HFFc6 (cell line): Measurements from ENCODE around the gene WFDC6. TPM values are rescaled to one million over a fixed set of nuclear protein-coding genes. Genes with fewer than 3 reads are reported as not detected.

Experiments used
- DNase-seq: peaks from one replicate; pipeline ENCODE4 v3.0.0-alpha.2; 2018
- H3K27ac Mint-ChIP-seq: 2 replicates; pipeline ENCODE4 v1.8.0; 2020; ENCODE audit warnings: mild to moderate bottlenecking, mixed read lengths
- H3K27me3 Mint-ChIP-seq: 2 replicates; pipeline ENCODE4 v1.8.0; 2021; ENCODE audit warnings: mild to moderate bottlenecking, moderate library complexity, mixed read lengths; ENCODE audit not compliant: insufficient read depth
- H3K36me3 Mint-ChIP-seq: 2 replicates; pipeline ENCODE4 v1.8.0; 2021; ENCODE audit warnings: low read depth, mixed read lengths
- H3K4me1 Mint-ChIP-seq: 2 replicates; pipeline ENCODE4 v1.8.0; 2020; ENCODE audit warnings: low read depth, mixed read lengths
- H3K4me3 Mint-ChIP-seq: 2 replicates; pipeline ENCODE4 v1.8.0; 2020; ENCODE audit warnings: mild to moderate bottlenecking, moderate library complexity, mixed read lengths
- H3K9me3 Mint-ChIP-seq: 2 replicates; pipeline ENCODE4 v1.8.0; 2020; ENCODE audit warnings: mild to moderate bottlenecking, mixed read lengths
- total RNA-seq, 6 experiments: library from RNA; stranded (reverse); fragmentation: NEBNext Ultra II Directional; extraction: Animal tissue kit (Norgen Biotek cat#: 25700); gene quantifications; 2 replicates in 1 of 6; 3 replicates in 5 of 6; pipeline ENCODE4 v1.2.3, GENCODE V29; 2021
- TF ChIP-seq, protein P1 (sequence below): fragments of 200-600 bp; sonication (generic); IDR thresholded peaks from 2 replicates; pipeline ENCODE4 v1.5.0; 2021; ENCODE audit warnings: antibody characterized with exemption, mild to moderate bottlenecking

WFDC6 gene
- total RNA-seq, 6 experiments from 2014 or later, result not detected

DNA sequence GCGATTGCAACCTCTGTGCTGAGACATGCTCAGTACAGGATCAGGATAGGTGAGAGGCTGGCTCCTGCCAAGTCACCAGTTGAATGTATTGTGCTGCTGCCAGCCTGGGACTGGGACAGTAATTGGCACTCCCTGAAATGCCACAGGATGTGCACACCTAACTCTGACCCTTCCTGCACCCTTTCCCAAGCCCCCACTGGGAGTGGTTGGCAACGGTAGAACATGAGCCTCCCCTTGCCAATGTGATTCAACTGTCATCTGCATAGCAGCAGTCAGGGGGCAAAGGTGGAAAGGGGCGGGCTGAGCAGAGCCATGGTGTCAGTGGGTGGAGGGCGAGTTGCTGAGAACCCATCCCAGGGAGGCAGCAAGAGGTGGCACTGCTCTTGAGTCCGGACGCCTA is 39.3 kb downstream of the WFDC6 start:
- no peak for DNase-seq
- Mint-ChIP-seq H3K4me3 (no peak overlapping the region), H3K9me3 (no peaks in the 10 kb centered on the region), H3K27ac (no peak overlapping the region), H3K4me1 (no peaks in the 10 kb centered on the region), H3K36me3 (no peaks in the 10 kb centered on the region), H3K27me3 (peaks cover 16% of the 10 kb centered on the region)
- TF ChIP-seq, protein P1, sequence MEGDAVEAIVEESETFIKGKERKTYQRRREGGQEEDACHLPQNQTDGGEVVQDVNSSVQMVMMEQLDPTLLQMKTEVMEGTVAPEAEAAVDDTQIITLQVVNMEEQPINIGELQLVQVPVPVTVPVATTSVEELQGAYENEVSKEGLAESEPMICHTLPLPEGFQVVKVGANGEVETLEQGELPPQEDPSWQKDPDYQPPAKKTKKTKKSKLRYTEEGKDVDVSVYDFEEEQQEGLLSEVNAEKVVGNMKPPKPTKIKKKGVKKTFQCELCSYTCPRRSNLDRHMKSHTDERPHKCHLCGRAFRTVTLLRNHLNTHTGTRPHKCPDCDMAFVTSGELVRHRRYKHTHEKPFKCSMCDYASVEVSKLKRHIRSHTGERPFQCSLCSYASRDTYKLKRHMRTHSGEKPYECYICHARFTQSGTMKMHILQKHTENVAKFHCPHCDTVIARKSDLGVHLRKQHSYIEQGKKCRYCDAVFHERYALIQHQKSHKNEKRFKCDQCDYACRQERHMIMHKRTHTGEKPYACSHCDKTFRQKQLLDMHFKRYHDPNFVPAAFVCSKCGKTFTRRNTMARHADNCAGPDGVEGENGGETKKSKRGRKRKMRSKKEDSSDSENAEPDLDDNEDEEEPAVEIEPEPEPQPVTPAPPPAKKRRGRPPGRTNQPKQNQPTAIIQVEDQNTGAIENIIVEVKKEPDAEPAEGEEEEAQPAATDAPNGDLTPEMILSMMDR, result no peak

DNA sequence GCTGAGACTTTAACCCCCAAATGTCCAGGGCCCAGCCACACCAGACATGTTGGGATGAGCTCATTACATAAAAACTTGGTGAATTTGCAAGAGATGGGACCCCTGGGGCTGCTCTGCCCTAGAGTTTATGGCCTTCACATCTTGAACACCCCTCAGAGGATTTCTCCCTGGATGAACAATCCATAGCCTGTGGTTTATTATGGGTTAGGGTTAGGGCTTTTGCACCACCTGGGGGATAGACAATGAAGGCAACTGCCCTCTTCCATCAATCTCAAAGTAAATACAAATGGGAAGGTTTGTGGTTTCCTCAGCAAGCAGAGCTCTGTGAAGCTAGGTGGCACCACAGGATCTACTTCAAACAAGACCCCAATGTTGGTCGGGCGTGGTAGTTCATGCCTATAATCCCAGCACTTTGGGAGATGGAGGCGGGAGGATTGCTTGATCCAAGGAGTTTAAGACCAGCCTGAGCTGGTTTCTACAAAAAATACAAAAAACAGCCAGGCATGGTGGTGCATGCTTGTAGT is 41.2 kb downstream of the WFDC6 start:
- Mint-ChIP-seq H3K4me1 (no peaks in the 10 kb centered on the region), H3K4me3 (no peak overlapping the region), H3K27me3 (peaks cover 18% of the 10 kb centered on the region), H3K27ac (no peak overlapping the region), H3K36me3 (no peaks in the 10 kb centered on the region), H3K9me3 (no peaks in the 10 kb centered on the region)
- TF ChIP-seq, protein P1, result no peak
- DNase-seq, result no peak

DNA sequence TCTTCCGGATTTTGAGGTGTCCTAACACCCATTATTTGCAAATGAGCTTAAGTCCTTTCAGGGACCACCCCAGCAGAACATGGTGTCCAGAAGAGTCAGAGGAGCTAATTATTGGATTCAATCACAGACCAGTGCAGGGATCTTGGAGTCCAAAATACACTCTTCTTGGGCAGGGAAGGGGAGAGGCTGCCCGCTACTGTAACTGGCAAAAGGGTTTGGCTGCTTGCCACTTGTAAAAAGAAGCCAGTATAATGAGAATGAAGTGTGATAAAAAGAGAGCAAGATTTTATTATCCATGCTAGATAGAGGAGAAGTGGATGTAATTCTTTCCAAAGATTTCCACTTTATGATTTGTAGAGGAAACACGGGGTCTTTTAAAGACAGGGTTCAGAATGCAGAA is 43.1 kb downstream of the WFDC6 start:
- Mint-ChIP-seq H3K27me3 (peaks cover 15% of the 10 kb centered on the region), H3K9me3 (no peaks in the 10 kb centered on the region), H3K27ac (no peak overlapping the region), H3K4me1 (no peaks in the 10 kb centered on the region), H3K4me3 (no peak overlapping the region), H3K36me3 (no peaks in the 10 kb centered on the region)
- TF ChIP-seq, protein P1, result no peak
- DNase-seq, result no peak

DNA sequence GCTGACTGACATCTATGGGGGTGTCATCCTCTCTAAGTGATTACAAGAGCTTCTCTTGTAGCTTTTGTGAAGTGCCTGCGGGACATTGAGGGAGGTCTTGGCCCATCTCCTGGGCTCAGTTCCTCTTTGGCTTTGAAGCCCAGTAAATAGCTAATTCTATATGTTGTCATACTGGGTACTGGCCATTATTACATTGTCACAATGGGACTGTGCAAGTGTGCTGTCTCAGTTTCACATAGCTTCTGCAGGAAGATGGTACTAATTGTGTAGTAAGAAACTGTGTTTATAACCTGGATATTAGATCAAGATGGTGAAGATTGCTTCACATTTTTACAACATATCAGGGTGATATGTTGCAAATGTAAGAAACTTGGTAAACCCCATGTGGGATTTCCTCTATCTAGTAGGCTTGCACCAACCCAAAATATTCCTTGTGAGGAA is 43.8 kb downstream of the WFDC6 start:
- Mint-ChIP-seq H3K27ac (no peak overlapping the region), H3K4me3 (no peak overlapping the region), H3K9me3 (no peaks in the 10 kb centered on the region), H3K4me1 (no peaks in the 10 kb centered on the region), H3K27me3 (peaks cover 16% of the 10 kb centered on the region), H3K36me3 (no peaks in the 10 kb centered on the region)
- TF ChIP-seq, protein P1, result no peak
- DNase-seq, result no peak

DNA sequence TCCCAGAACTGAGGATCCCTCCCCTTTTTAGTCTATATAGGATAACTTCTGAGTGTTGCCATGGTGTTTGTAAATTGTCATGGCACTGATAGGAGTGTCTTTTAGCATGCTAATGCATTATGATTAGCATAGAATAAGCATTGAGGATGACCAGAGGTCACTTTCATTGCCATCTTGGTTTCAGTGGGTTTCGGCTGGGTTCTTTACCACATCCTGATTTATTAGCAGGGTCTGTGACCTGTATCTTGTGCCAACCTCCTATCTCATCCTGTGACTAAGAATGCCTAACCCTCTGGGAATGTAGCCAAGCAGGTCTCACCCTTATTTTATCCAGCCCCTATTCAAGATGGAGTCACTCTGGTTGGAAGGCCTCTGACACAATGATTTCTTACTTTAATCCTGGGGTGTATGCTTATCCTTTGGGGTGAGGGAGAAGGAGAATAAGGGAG is 50.2 kb downstream of the WFDC6 start:
- H3K36me3 Mint-ChIP-seq, result no peaks in the 10 kb centered on the region
- no peaks in the 10 kb centered on the region for H3K4me1 Mint-ChIP-seq
- no peak overlapping the region for H3K27ac Mint-ChIP-seq
- no peaks in the 10 kb centered on the region for H3K9me3 Mint-ChIP-seq
- no peak overlapping the region for H3K4me3 Mint-ChIP-seq
- DNase-seq, result peak; percentile 4
- TF ChIP-seq, protein P1, result no peak
- peaks cover 20% of the 10 kb centered on the region for H3K27me3 Mint-ChIP-seq

DNA sequence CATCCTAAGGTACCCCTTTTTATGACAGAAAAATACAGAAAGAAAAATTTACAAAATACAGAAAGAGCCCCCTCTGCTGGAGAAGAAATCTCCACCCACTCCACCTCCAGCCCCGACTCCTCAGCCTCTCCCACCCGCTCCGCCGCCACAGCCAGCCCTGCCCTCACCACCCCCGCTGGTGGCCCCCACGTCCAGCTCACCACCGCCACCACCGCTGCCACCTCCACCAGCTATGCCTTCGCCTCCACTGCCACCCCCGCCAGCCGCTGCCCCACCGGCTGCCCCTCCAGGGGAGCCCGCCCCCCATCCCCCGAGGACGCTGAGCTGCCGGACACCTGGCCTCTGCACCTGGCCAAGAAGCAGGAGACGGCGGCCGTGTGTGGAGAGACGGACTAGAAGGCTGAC is 52.0 kb downstream of the WFDC6 start:
- no peaks in the 10 kb centered on the region for H3K4me1 Mint-ChIP-seq
- H3K27ac Mint-ChIP-seq, result no peak overlapping the region
- H3K27me3 Mint-ChIP-seq, result peaks cover 20% of the 10 kb centered on the region
- H3K4me3 Mint-ChIP-seq, result no peak overlapping the region
- H3K9me3 Mint-ChIP-seq, result no peaks in the 10 kb centered on the region
- H3K36me3 Mint-ChIP-seq, result no peaks in the 10 kb centered on the region
- no peak for DNase-seq
- TF ChIP-seq, protein P1, result peak; percentile 39; the same call in 1 of the 2 replicates
